ENCODE data around the gene PEX5L. TPM values are rescaled to one million over a fixed set of nuclear protein-coding genes. Genes with fewer than 3 reads are reported as not detected.

Gene PEX5L
- total RNA-seq, 1 experiment from 2014 or later: not detected

- H3K27ac ChIP-seq: no peak overlapping the region
- no peak overlapping the region for H3K4me3 ChIP-seq
- H3K4me1 ChIP-seq: no peaks in the 10 kb centered on the region
- no peaks in the 10 kb centered on the region for H3K27me3 ChIP-seq
- no peaks in the 10 kb centered on the region for H3K9me3 ChIP-seq (replicated peaks)
- peaks cover 7% of the 10 kb centered on the region; the same call in 1 of the 2 replicates for H3K36me3 ChIP-seq
- no peak for DNase-seq
Observed at GRCh38 chr3:179745716-179746115, 291.0 kb downstream of the PEX5L start.

GRCh38 chr3:179745079-179745478, 291.7 kb downstream of the PEX5L start:
- no peaks in the 10 kb centered on the region for H3K9me3 ChIP-seq (replicated peaks)
- no peak overlapping the region for H3K27ac ChIP-seq
- no peaks in the 10 kb centered on the region for H3K27me3 ChIP-seq
- peaks cover 7% of the 10 kb centered on the region; the same call in 1 of the 2 replicates for H3K36me3 ChIP-seq
- no peak overlapping the region for H3K4me3 ChIP-seq
- no peak for DNase-seq
- H3K4me1 ChIP-seq: no peaks in the 10 kb centered on the region
